HG03159 (cell line): Measurements from ENCODE around the gene PAIP2.
"Not testable (repeated sequence)": the region's sequence is repeated elsewhere in the genome, so short reads cannot be mapped to it uniquely, and the experiment has no call there.

Experiments
- ATAC-seq: cut with Tn5 transposase; IDR thresholded peaks from one replicate; pipeline ENCODE4 v1.9.1; 2021; ENCODE audit warnings: mild to moderate bottlenecking, moderate library complexity; ENCODE audit not compliant: unreplicated experiment

PAIP2 gene

GRCh38 chr5:139314276-139314675, 27.4 kb upstream of the PAIP2 start:
- ATAC-seq = no peak

GRCh38 chr5:139315056-139315615, 26.5 kb upstream of the PAIP2 start:
- no peak for ATAC-seq

GRCh38 chr5:139335811-139336210, 5.8 kb upstream of the PAIP2 start:
- no peak for ATAC-seq

DNA sequence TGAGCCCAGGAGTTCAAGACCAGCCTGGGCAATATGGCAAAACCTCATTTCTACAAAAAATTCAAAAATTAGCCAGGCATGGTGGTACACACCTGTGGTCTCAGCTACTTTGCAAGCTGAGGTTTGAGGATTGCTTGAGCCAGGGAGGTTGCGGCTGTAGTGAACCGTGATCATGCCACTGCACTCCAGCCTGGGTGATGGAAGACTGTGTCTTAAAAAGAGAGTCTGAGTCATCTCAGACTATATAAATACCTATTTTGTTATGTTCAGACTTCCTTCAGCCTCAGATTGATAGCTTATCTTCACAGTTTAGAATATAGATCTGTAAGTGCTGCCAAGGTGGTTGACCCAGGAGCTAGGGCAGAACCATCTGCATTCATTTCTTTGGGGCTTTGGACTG, 1.6 kb upstream of the PAIP2 start:
- ATAC-seq = no peak

DNA sequence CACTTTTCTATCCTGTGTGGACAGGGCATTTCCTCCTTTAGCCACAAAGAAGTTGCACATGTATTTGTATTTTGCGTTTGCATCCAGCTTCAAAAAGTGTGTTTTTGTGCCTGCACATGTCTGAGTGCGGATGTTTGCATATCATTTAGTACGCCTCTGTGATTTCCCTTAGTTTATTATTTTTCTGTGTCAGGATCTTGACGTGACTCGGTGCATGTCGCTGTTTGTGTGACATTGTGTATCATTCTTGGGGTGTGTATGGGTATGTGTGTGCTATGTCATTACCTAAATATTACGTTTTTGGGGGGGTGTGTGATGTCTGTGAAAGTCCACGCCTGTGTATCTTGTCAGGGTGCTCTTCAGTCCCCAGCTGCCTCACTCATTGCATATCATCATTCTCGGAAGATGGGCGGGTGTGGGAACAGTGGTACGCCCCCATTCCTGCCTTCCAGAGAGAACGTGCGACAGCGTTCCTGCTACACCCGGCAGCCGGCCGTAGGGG, 416 bp upstream of the PAIP2 start:
- no peak for ATAC-seq

- peak; percentile 43 for ATAC-seq
Observed at GRCh38 chr5:139342423-139342723, 719 bp downstream of the PAIP2 start.

DNA sequence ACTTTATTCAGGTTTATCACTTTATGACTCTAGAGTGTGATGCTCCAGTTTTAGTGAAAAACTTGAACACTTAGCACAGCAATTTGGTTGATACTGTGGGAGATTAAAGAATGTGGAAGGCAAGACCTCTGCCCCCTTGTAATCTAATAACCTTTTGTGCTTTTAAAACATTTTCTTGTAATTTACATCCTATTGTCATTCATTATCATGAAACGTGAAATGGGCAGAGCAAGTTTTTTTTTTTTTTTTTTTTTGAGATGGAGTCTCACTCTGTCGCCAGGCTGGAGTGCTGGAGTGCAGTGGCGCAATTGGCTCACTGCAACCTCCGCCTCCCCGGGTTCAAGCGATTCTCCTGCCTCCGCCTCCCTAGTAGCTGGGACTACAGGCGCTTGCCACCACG, 1.8 kb downstream of the PAIP2 start:
- no peak for ATAC-seq

- ATAC-seq = no peak
Observed at GRCh38 chr5:139344177-139344576, 2.5 kb downstream of the PAIP2 start.

DNA sequence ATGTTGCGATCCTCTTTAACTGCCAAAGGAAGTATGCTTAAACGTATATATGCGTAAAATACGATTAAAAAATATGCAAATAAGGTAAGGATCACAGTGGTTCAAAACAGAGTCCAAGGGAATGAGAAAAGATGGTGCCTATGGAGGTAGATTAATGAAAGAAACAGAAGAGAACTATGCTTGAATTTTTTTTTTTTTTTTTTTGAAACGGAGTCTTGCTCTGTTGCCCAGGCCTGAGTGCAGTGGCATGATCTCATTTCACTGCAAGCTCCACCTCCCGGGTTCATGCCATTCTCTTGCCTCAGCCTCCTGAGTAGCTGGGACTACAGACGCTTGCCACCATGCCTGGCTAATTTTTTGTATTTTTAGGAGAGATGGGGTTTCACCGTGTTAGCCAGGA, 3.8 kb downstream of the PAIP2 start:
- not testable (repeated sequence) for ATAC-seq

DNA sequence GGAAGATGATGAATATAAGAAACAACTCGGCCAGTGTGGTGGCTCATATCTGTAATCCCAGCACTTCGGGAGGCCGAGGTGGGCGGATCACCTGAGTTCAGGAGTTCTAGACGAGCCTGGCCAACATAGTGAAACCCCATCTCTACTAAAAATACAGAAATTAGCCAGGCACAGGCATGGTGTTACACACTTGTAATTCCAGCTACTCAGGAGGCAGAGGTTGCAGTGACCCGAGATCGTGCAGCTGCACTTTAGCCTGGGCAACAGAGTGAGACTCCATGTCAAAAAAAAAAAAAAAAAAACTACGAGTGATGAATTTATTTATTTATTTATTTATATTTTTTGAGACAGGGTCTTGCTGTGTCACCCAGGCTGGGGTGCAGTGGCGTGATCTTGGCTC, 6.2 kb downstream of the PAIP2 start:
- ATAC-seq = not testable (repeated sequence)

- ATAC-seq = no peak
Observed at GRCh38 chr5:139354186-139354585, 12.5 kb downstream of the PAIP2 start.

GRCh38 chr5:139355900-139356299, 14.2 kb downstream of the PAIP2 start:
- not testable (repeated sequence) for ATAC-seq

DNA sequence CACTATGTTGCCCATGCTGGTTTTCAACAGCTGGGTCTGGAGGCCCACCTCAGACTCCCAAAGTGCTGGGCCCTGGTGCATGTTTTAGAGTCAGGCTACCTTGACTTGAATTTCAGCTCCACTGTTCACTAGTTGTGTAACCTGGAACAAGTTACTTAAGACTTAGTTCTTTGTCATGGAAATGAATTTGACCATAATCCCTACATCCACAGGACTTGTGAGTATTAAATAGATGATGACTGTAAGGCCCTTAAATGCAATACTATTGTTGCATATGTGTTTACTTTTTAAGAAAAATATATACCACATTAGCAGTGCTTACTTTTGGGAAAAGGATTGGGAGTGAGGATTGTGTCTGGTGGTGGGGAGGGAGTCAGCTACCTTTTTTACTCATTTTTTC, 16.4 kb downstream of the PAIP2 start:
- ATAC-seq = no peak

DNA sequence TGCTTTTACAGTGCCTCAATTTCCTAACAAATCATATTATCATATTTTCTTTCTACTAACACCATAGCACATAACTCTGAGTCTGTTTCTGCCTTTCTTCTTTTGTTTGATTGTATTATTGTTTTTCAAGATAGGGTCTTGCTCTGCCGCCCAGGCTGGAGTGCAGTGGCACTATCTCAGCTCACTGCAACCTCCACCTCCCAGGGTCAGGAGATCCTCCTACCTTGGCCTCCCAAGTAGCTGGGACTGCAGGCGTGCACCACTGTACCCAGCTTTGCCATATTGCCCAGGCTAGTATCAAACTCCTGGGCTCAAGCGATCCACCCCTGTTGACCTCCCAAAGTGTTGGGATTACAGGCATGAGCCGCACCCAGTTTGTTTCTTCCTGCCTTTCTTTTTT, 18.7 kb downstream of the PAIP2 start:
- no peak for ATAC-seq

DNA sequence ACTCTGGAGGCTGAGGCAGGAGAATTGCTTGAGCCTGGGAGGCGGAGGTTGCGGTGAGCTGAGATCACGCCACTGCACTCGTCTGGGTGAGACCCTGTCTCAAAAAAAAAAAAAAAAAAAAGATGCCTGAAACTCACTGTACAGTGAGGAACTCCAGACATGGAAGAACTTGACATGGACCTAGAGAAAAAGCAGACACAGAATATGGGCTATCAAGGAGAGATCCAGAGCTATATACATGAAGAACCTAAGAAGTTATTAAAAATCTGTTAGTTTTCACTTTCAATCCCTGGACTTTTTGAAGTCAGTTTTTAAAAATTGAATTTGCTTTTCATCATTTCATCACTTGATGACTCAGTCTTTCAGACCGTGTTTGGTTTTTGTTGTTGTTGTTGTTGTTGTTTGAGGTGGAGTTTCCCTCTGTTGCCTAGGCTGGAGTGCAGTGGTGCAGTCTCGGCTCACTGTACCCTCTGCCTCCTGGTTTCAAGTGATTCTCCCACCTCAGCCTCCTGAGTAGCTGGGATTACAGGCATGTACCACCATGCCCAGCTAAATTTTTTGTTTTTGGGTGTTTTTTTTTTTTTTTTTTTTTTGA, 20.3 kb downstream of the PAIP2 start:
- no peak for ATAC-seq

- no peak for ATAC-seq
Observed at GRCh38 chr5:139363937-139364336, 22.3 kb downstream of the PAIP2 start.

- no peak for ATAC-seq
Observed at GRCh38 chr5:139364466-139364865, 22.8 kb downstream of the PAIP2 start.

DNA sequence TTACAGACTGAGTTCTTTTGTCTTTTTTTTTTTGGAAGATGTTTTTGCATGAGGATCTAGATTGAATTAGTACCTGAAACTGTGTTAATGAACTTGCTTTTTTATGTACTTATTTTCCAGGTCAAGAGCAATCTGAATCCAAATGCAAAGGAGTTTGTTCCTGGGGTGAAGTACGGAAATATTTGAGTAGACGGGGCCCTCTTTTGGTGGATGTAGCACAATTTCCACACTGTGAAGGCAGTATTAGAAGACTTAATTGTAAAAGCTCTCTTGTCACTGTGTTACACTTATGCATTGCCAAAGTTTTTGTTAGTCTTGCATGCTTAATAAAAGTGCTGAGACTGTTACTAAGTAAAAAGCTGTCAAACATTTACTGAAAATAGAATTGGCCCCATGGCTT, 27.0 kb downstream of the PAIP2 start:
- ATAC-seq = no peak

GRCh38 chr5:139369181-139369580, 27.5 kb downstream of the PAIP2 start:
- no peak for ATAC-seq

GRCh38 chr5:139371482-139372435, 30.1 kb downstream of the PAIP2 start:
- ATAC-seq = no peak

DNA sequence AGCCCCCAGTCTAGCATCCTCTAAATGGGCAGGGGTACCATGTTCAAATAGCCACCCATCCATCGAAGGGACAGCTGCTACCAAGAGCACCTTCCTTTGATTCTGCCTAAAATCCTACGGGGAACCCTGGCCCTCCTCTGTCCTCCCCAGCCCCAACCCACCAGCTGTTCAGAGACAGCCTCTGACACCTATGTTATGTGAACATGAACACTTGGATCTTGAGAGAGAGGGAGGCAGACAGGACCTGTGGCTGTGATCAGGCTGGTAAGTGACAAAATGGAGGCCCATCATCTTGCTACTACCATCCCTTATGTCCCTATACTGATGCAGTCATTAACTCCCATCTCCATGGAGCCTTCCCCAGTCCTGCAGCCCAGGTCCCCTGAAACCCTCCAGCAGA, 33.3 kb downstream of the PAIP2 start:
- no peak for ATAC-seq

GRCh38 chr5:139376364-139376763, 34.7 kb downstream of the PAIP2 start:
- no peak for ATAC-seq
